Ovary (tissue), 9 donors: Measurements from ENCODE around the gene HSPA12A. TPM values are rescaled to one million over a fixed set of nuclear protein-coding genes. Genes with fewer than 3 reads are reported as not detected.

Source experiments
- DNase-seq, 5 donors: peaks; one replicate each; pipeline ENCODE4 v3.0.0-alpha.2; 2019 to 2020
- H3K27ac ChIP-seq, 2 donors: fragments of 200-600 bp; one replicate each; pipeline versions ENCODE4 v1.5.1 to v1.8.0; 2019 to 2022
- H3K27me3 ChIP-seq: fragments of 200-600 bp; one replicate; pipeline ENCODE4 v1.8.0; 2022
- H3K36me3 ChIP-seq: fragments of 200-600 bp; sonication (generic); one replicate; pipeline ENCODE4 v1.5.1; 2019
- H3K4me1 ChIP-seq: one replicate; pipeline ENCODE4 v1.8.1; 2013; ENCODE audit warnings: mild to moderate bottlenecking, moderate library complexity; ENCODE audit not compliant: insufficient read depth
- H3K4me3 ChIP-seq: fragments of 200-600 bp; sonication (generic); one replicate; pipeline ENCODE4 v1.5.1; 2017
- H3K9me3 ChIP-seq, 2 donors: fragments of 200-600 bp in 1 of 2; sonication (generic) in 1 of 2; one replicate each; pipeline versions ENCODE4 v1.5.1 to v1.8.1; 2013 to 2019; ENCODE audit warnings: mild to moderate bottlenecking in 1 of 2, moderate library complexity in 1 of 2
- CTCF ChIP-seq, 3 donors: fragments of 450-650 bp in 2 of 3; fragments of 200-600 bp in 1 of 3; IDR thresholded peaks; one replicate each; pipeline versions ENCODE4 v1.5.1 to v1.8.0; 2016 to 2022; ENCODE audit warnings: antibody characterized with exemption in 3 of 3, mild to moderate bottlenecking in 1 of 3
- EP300 ChIP-seq: sonication (generic); formaldehyde crosslinking; IDR thresholded peaks from one replicate; pipeline ENCODE4 v1.6.1; 2017; ENCODE audit warnings: antibody characterized with exemption
- POLR2A ChIP-seq: fragments of 450-650 bp; IDR thresholded peaks from one replicate; pipeline ENCODE4 v1.6.1; 2017; ENCODE audit warnings: antibody characterized with exemption, mild to moderate bottlenecking, moderate library complexity
- WGBS, 3 donors: extraction: QIAGEN DNeasy Blood & Tissue Kit in 1 of 3; methylation state at CpG; one replicate each; pipeline versions ENCODE4 v1.1.5 to v1.1.7; 2013 to 2017; 5-methylcytosine and 5-hydroxymethylcytosine counted together
- intact Hi-C, 4 donors: fragments of 100-400 bp; cut with DNase I; formaldehyde crosslinking; loops; one replicate each; pipeline versions ENCODE4 v1.11.0 to v1.15.1; 2022 to 2023
- polyA plus RNA-seq, 2 donors: library from polyadenylated mRNA; stranded (reverse); fragments of 200-250 nt in 1 of 2; fragments of 350-450 nt in 1 of 2; fragmentation: Illumina TruSeq in 1 of 2; extraction: RNeasy Lipid Tissue Mini Kit (QIAGEN cat#74804) in 1 of 2; gene quantifications; one replicate each; pipeline ENCODE4 v1.2.3, GENCODE V29; 2013 to 2014
- total RNA-seq, 7 donors: library from RNA; depleted of rRNA in 2 of 7; stranded (reverse); fragments of >200 nt in 2 of 7; fragmentation: NEBNext Ultra II Directional in 3 of 7; extraction: Animal tissue kit (Norgen Biotek cat#: 25700) in 3 of 7; gene quantifications; one replicate each; pipeline versions ENCODE4 v1.1.0 to v1.2.4, GENCODE V29; 2016 to 2023
- donor health status: DM: no; HTN: no; CAD: no; lungs with moderate emphysema.
- donor health status: DM: no; HTN: no; CAD: no.
- donor health status: Bipolar disorder and iron deficiency.
- donor health status: DM: yes; HTN: yes; CAD: no.
- donor health status: DM: no; HTN: no; CAD: no.
- donor health status: DM: yes; HTN: yes; CAD: no.

HSPA12A gene
- total and polyA plus RNA-seq, 9 donors: 16.0 to 47.5 (median 36.4) TPM

- no peaks in the 10 kb centered on the region for H3K36me3 ChIP-seq
- no peak overlapping the region for H3K4me3 ChIP-seq
- intact Hi-C loops: loop anchor here in 1 of 4 donors (10.0 kb wide), 1 partner anchor 46 kb away; the partner anchor contains the start of gene HSPA12A
- peaks cover 10% of the 10 kb centered on the region for H3K4me1 ChIP-seq
- no peak for DNase-seq
- WGBS, 3 donors: 88 to 90% (median 89%) methylated on average over 9 of the region's 9 CpGs
- TF ChIP-seq POLR2A (no peak), EP300 (no peak), CTCF (IDR thresholded peaks at IDR 0.05) (no peak)
- no peaks in the 10 kb centered on the region for H3K9me3 ChIP-seq
- H3K27ac ChIP-seq: no peak overlapping the region
- H3K27me3 ChIP-seq: no peaks in the 10 kb centered on the region
Observed at GRCh38 chr10:116698364-116698763, 44.0 kb downstream of the HSPA12A start.

- no peak overlapping the region for H3K4me3 ChIP-seq
- no peaks in the 10 kb centered on the region for H3K27me3 ChIP-seq
- H3K9me3 ChIP-seq: no peaks in the 10 kb centered on the region
- TF ChIP-seq CTCF (IDR thresholded peaks at IDR 0.05) (no peak), POLR2A (no peak), EP300 (no peak)
- 69 to 89% (median 72%) methylated on average over 7 of the region's 7 CpGs for WGBS, 3 donors
- H3K36me3 ChIP-seq: no peaks in the 10 kb centered on the region
- H3K27ac ChIP-seq: no peak overlapping the region
- intact Hi-C loops: loop anchor here in 1 of 4 donors (10.0 kb wide), 1 partner anchor 47 kb away; the partner anchor contains the start of gene HSPA12A
- no peak for DNase-seq
- peaks cover 10% of the 10 kb centered on the region for H3K4me1 ChIP-seq
Observed at GRCh38 chr10:116697816-116698215, 44.5 kb downstream of the HSPA12A start.

GRCh38 chr10:116696919-116697318, 45.4 kb downstream of the HSPA12A start:
- 94 to 100% (median 95%) methylated on average over 1 of the region's 1 CpG for WGBS, 3 donors
- Histone ChIP-seq H3K9me3 (no peaks in the 10 kb centered on the region), H3K4me1 (peaks cover 13% of the 10 kb centered on the region), H3K27me3 (no peaks in the 10 kb centered on the region), H3K4me3 (no peak overlapping the region), H3K27ac (no peak overlapping the region), H3K36me3 (no peaks in the 10 kb centered on the region)
- no peak for TF ChIP-seq POLR2A
- no peak for TF ChIP-seq EP300
- TF ChIP-seq CTCF (IDR thresholded peaks at IDR 0.05): no peak
- DNase-seq: no peak
- intact Hi-C loops: loop anchor here in 1 of 4 donors (10.0 kb wide), 1 partner anchor 48 kb away; the partner anchor contains the start of gene HSPA12A

GRCh38 chr10:116694927-116695268, 47.5 kb downstream of the HSPA12A start:
- DNase-seq: no peak
- Histone ChIP-seq H3K36me3 (no peaks in the 10 kb centered on the region), H3K4me1 (peaks cover 27% of the 10 kb centered on the region), H3K27me3 (no peaks in the 10 kb centered on the region), H3K4me3 (no peak overlapping the region), H3K9me3 (no peaks in the 10 kb centered on the region), H3K27ac (no peak overlapping the region)
- WGBS, 3 donors: 69 to 83% (median 76%) methylated on average over 3 of the region's 3 CpGs
- no peak for TF ChIP-seq CTCF (IDR thresholded peaks at IDR 0.05)
- no peak for TF ChIP-seq POLR2A
- TF ChIP-seq EP300: no peak
- intact Hi-C loops: loop anchor here in 1 of 4 donors (10.0 kb wide), 1 partner anchor 50 kb away; the partner anchor contains the start of gene HSPA12A
